Retina (tissue), 1 donor: ENCODE measurements around the gene TM9SF4.

ENCODE experiments used
- DNase-seq: peaks from one replicate; pipeline ENCODE4 v3.0.0-alpha.2; 2016

TM9SF4 gene

GRCh38 chr20:32130352-32130751, 20.8 kb downstream of the TM9SF4 start:
- DNase-seq = no peak

GRCh38 chr20:32130965-32131364, 21.5 kb downstream of the TM9SF4 start:
- DNase-seq = no peak

- no peak for DNase-seq
These were observed 23.5 kb downstream of the TM9SF4 start for GRCh38 chr20:32132911-32133549.

- DNase-seq = no peak
These were observed 24.5 kb downstream of the TM9SF4 start for GRCh38 chr20:32134026-32134425.

GRCh38 chr20:32135983-32136515, 26.5 kb downstream of the TM9SF4 start:
- no peak for DNase-seq

- DNase-seq = no peak
These were observed 29.4 kb downstream of the TM9SF4 start for GRCh38 chr20:32138921-32139320.

- no peak for DNase-seq
These were observed 30.4 kb downstream of the TM9SF4 start for GRCh38 chr20:32139947-32140346.

- DNase-seq = no peak
These were observed 31.1 kb downstream of the TM9SF4 start for GRCh38 chr20:32140603-32141002.

- no peak for DNase-seq
These were observed 32.0 kb downstream of the TM9SF4 start for GRCh38 chr20:32141465-32141980.

GRCh38 chr20:32142088-32142487, 32.6 kb downstream of the TM9SF4 start:
- no peak for DNase-seq

- DNase-seq = no peak
These were observed 33.5 kb downstream of the TM9SF4 start for GRCh38 chr20:32142991-32143390.

GRCh38 chr20:32144898-32145662, 35.6 kb downstream of the TM9SF4 start:
- no peak for DNase-seq

- DNase-seq = no peak
These were observed 40.2 kb downstream of the TM9SF4 start for GRCh38 chr20:32149566-32150170.

- DNase-seq = no peak
These were observed 40.9 kb downstream of the TM9SF4 start for GRCh38 chr20:32150291-32150848.

GRCh38 chr20:32152421-32153155, 43.1 kb downstream of the TM9SF4 start:
- DNase-seq = no peak

GRCh38 chr20:32153156-32153665, 43.7 kb downstream of the TM9SF4 start:
- no peak for DNase-seq

GRCh38 chr20:32153771-32154170, 44.3 kb downstream of the TM9SF4 start:
- DNase-seq = no peak

- peak; percentile 33 for DNase-seq
These were observed 45.8 kb downstream of the TM9SF4 start for GRCh38 chr20:32155017-32155981.

GRCh38 chr20:32157611-32158010, 48.1 kb downstream of the TM9SF4 start:
- no peak for DNase-seq

GRCh38 chr20:32158351-32158750, 48.8 kb downstream of the TM9SF4 start:
- DNase-seq = no peak
